Right lobe of liver (tissue), 4 donors: ENCODE data around the gene PDPK1.
"Not testable (repeated sequence)": the region's sequence is repeated elsewhere in the genome, so short reads cannot be mapped to it uniquely, and the experiment has no call there.

Source experiments
- CTCF ChIP-seq, 4 donors: fragments of 200-600 bp in 3 of 4; fragments of 450-650 bp in 1 of 4; IDR thresholded peaks; one replicate each; pipeline versions ENCODE4 v1.5.1 to v1.8.0; 2016 to 2022; ENCODE audit warnings: antibody characterized with exemption in 4 of 4, mild to moderate bottlenecking in 2 of 4
- POLR2A ChIP-seq: fragments of 450-650 bp; IDR thresholded peaks from one replicate; pipeline ENCODE4 v1.6.1; 2017; ENCODE audit warnings: antibody characterized with exemption, mild to moderate bottlenecking
- donor health status: DM: no; HTN: no; CAD: no.
- donor health status: DM: no; HTN: no; CAD: no.
- donor health status: DM: no; HTN: yes; CAD: no.

GRCh38 chr16:2611877-2612276 is 74.1 kb downstream of the PDPK1 start:
- TF ChIP-seq CTCF (IDR thresholded peaks at IDR 0.05); POLR2A: not testable (repeated sequence)
